ENCODE measurements around the gene APBB3. TPM values are rescaled to one million over a fixed set of nuclear protein-coding genes. Genes with fewer than 3 reads are reported as not detected.

APBB3 gene
- total RNA-seq, 6 donors from 2014 or later: 14.1 to 127 (median 28.4) TPM

GRCh38 chr5:140570488-140570887, 6.1 kb upstream of the APBB3 start:
- TF ChIP-seq EP300 (IDR thresholded peaks at IDR 0.05) (no peak), CTCF (IDR thresholded peaks at IDR 0.05) (no peak), POLR2A (IDR thresholded peaks at IDR 0.05) (no peak), POLR2AphosphoS5 (IDR thresholded peaks at IDR 0.05) (no peak)
- Histone ChIP-seq H3K9me3 (no peaks in the 10 kb centered on the region), H3K4me3 (no peak overlapping the region), H3K36me3 (peaks cover 2 to 32% (median 16%) of the 10 kb centered on the region in 4 donors), H3K27ac (peak overlapping the region; percentile 12 to 97 (median 86)), H3K4me1 (peaks cover 45 to 69% (median 48%) of the 10 kb centered on the region in 4 donors), H3K27me3 (no peaks in the 10 kb centered on the region)
- no peak for ATAC-seq (ENCODE audit: low FRiP score in 2 of 2)
- no peak for DNase-seq
- WGBS, 2 donors: 94 to 100% methylated on average over 1 of the region's 1 CpG

GRCh38 chr5:140570058-140570457, 5.7 kb upstream of the APBB3 start:
- TF ChIP-seq EP300 (IDR thresholded peaks at IDR 0.05): no peak
- no peak for TF ChIP-seq POLR2A (IDR thresholded peaks at IDR 0.05)
- no peak for TF ChIP-seq CTCF (IDR thresholded peaks at IDR 0.05)
- no peak for TF ChIP-seq POLR2AphosphoS5 (IDR thresholded peaks at IDR 0.05)
- no peaks in the 10 kb centered on the region for H3K27me3 ChIP-seq
- peaks cover 2 to 32% (median 16%) of the 10 kb centered on the region in 4 donors for H3K36me3 ChIP-seq
- H3K4me3 ChIP-seq: no peak overlapping the region
- no peaks in the 10 kb centered on the region for H3K9me3 ChIP-seq
- no peak for DNase-seq
- peaks cover 48 to 69% (median 51%) of the 10 kb centered on the region in 4 donors for H3K4me1 ChIP-seq
- no peak for ATAC-seq (ENCODE audit: low FRiP score in 2 of 2)
- peak overlapping the region; percentile 79 to 97 (median 86) for H3K27ac ChIP-seq
- WGBS, 2 donors: 86 to 95% methylated on average over 4 of the region's 4 CpGs

- TF ChIP-seq POLR2AphosphoS5 (IDR thresholded peaks at IDR 0.05) (peak; percentile 24 to 46), EP300 (IDR thresholded peaks at IDR 0.05) (no peak), CTCF (IDR thresholded peaks at IDR 0.05) (no peak)
- ATAC-seq (ENCODE audit: low FRiP score in 2 of 2): no peak
- WGBS, 2 donors: 19 to 26% methylated on average over 4 of the region's 4 CpGs
- no peaks in the 10 kb centered on the region for H3K9me3 ChIP-seq
- no peaks in the 10 kb centered on the region for H3K27me3 ChIP-seq
- no peak overlapping the region for H3K4me3 ChIP-seq
- peak overlapping the region; percentile 79 to 97 (median 86) for H3K27ac ChIP-seq
- peaks cover 45 to 65% (median 52%) of the 10 kb centered on the region in 4 donors for H3K4me1 ChIP-seq
- no peak for DNase-seq
- H3K36me3 ChIP-seq: peaks cover 2 to 32% (median 16%) of the 10 kb centered on the region in 4 donors
These were observed 4.8 kb upstream of the APBB3 start for GRCh38 chr5:140569197-140569596.

- H3K27me3 ChIP-seq: no peaks in the 10 kb centered on the region
- TF ChIP-seq EP300 (IDR thresholded peaks at IDR 0.05): no peak
- no peak for TF ChIP-seq POLR2AphosphoS5 (IDR thresholded peaks at IDR 0.05)
- no peak for TF ChIP-seq CTCF (IDR thresholded peaks at IDR 0.05)
- TF ChIP-seq POLR2A (IDR thresholded peaks at IDR 0.05): no peak
- ATAC-seq (ENCODE audit: low FRiP score in 2 of 2): no peak
- H3K4me1 ChIP-seq: peaks cover 47 to 69% (median 56%) of the 10 kb centered on the region in 4 donors
- 90 to 100% methylated on average over 2 of the region's 2 CpGs for WGBS, 2 donors
- H3K4me3 ChIP-seq: no peak overlapping the region
- H3K36me3 ChIP-seq: peaks cover 2 to 32% (median 16%) of the 10 kb centered on the region in 4 donors
- DNase-seq: no peak
- H3K9me3 ChIP-seq: no peaks in the 10 kb centered on the region
- H3K27ac ChIP-seq: peak overlapping the region; percentile 79 to 97 (median 86)
These were observed 4.2 kb upstream of the APBB3 start for GRCh38 chr5:140568443-140569063.

- peaks cover 54 to 76% (median 62%) of the 10 kb centered on the region in 4 donors for H3K4me1 ChIP-seq
- H3K27me3 ChIP-seq: no peaks in the 10 kb centered on the region
- peak in 1 of 2 donors; percentile 39 for DNase-seq
- TF ChIP-seq POLR2AphosphoS5 (IDR thresholded peaks at IDR 0.05): no peak
- no peak for TF ChIP-seq EP300 (IDR thresholded peaks at IDR 0.05)
- no peak for TF ChIP-seq CTCF (IDR thresholded peaks at IDR 0.05)
- TF ChIP-seq POLR2A (IDR thresholded peaks at IDR 0.05): no peak
- H3K9me3 ChIP-seq: no peaks in the 10 kb centered on the region
- peaks cover 2 to 32% (median 16%) of the 10 kb centered on the region in 4 donors for H3K36me3 ChIP-seq
- peak overlapping the region; percentile 79 to 97 (median 86) for H3K27ac ChIP-seq
- ATAC-seq (ENCODE audit: low FRiP score in 2 of 2): no peak
- H3K4me3 ChIP-seq: no peak overlapping the region
- WGBS, 2 donors: 100% methylated on average over 4 to 13 of the region's 13 CpGs
These were observed 3.5 kb upstream of the APBB3 start for GRCh38 chr5:140567871-140568270.
